GM12878 (cell line): Measurements from ENCODE around the gene OR6B3. TPM values are rescaled to one million over a fixed set of nuclear protein-coding genes. Genes with fewer than 3 reads are reported as not detected.

Experiments used
- ATAC-seq: fragments of 200-7000 bp; cut with Tn5 transposase; 3 replicates; pipeline ENCODE4 v1.9.1; 2020; ENCODE audit warnings: mild to moderate bottlenecking, moderate library complexity
- BruUV-seq: library from RNA; stranded (reverse); fragments of 400-500 nt; replicated peaks from 2 replicates; lab custom pipeline; 2021; lab: Mats Ljungman, UMichigan
- CTCF ChIA-PET: fragments of 300-600 bp; sonication (Branson Sonifier 250); formaldehyde crosslinking; extraction: SDS; loops from one replicate; lab custom pipeline; 2021; ENCODE audit warnings: inconsistent platforms; lab: Yijun Ruan, JAX
- POLR2A ChIA-PET: fragments of 350-600 bp; formaldehyde crosslinking; extraction: SDS; loops from one replicate; lab custom pipeline; 2021; ENCODE audit warnings: inconsistent platforms; lab: Charles Lee
- RAD21 ChIA-PET: fragments of 300-600 bp; sonication (Branson Sonifier 250); formaldehyde crosslinking; loops from one replicate; lab custom pipeline; 2023; ENCODE audit warnings: antibody characterized with exemption; ENCODE audit not compliant: unreplicated experiment; lab: Charles Lee
- SMC1A ChIA-PET: fragments of 300-600 bp; sonication (Branson Sonifier 250); formaldehyde crosslinking; loops from one replicate; lab custom pipeline; 2023; ENCODE audit not compliant: unreplicated experiment, uncharacterized antibody; lab: Charles Lee
- DNase-seq: peaks from one replicate; pipeline ENCODE4 v3.0.0-alpha.2; 2011; ENCODE audit warnings: low read depth, low spot score
- FAIRE-seq: peaks from 3 replicates; lab custom pipeline; 2011; peaks lifted over from hg19 to GRCh38; lab: Jason Lieb, UNC
- H2AFZ ChIP-seq: 2 replicates; pipeline ENCODE4 v1.6.0; 2011; ENCODE audit warnings: low read depth, low read length, control low read depth; ENCODE audit not compliant: control insufficient read depth
- H3K27ac ChIP-seq: 2 replicates; pipeline ENCODE4 v1.5.1; 2011; ENCODE audit warnings: control low read depth; ENCODE audit not compliant: control insufficient read depth, insufficient read depth
- H3K27me3 ChIP-seq, 2 experiments: replicated peaks in 1 of 2; 2 replicates each; pipeline versions ENCODE4 v1.6.0 to v1.6.1; 2011; ENCODE audit warnings: low read length in 1 of 2; ENCODE audit not compliant: control insufficient read depth in 2 of 2, insufficient read depth in 2 of 2
- H3K36me3 ChIP-seq, 2 experiments: 2 replicates each; pipeline ENCODE4 v1.5.1; 2011; ENCODE audit warnings: low read length in 1 of 2; ENCODE audit not compliant: control insufficient read depth in 2 of 2, insufficient read depth in 2 of 2
- H3K4me1 ChIP-seq: 2 replicates; pipeline ENCODE4 v1.6.1; 2011; ENCODE audit warnings: mild to moderate bottlenecking, low read length, moderate library complexity, mixed read lengths; ENCODE audit not compliant: control insufficient read depth, insufficient read depth
- H3K4me2 ChIP-seq: 2 replicates; pipeline ENCODE4 v1.6.0; 2011; ENCODE audit warnings: control low read depth; ENCODE audit not compliant: control insufficient read depth, insufficient read depth
- H3K4me3 ChIP-seq: fragments of 200-600 bp; sonication (generic); 2 replicates; pipeline ENCODE4 v1.5.1; 2016
- H3K79me2 ChIP-seq: 2 replicates; pipeline ENCODE4 v1.6.0; 2011; ENCODE audit warnings: low read length; ENCODE audit not compliant: control insufficient read depth, insufficient read depth
- H3K9ac ChIP-seq: 2 replicates; pipeline ENCODE4 v1.8.0; 2011; ENCODE audit warnings: low read length, control low read depth, mixed read lengths; ENCODE audit not compliant: control insufficient read depth, insufficient read depth
- H3K9me3 ChIP-seq: replicated peaks from 3 replicates; pipeline ENCODE4 v1.5.1; 2011; ENCODE audit warnings: mild to moderate bottlenecking, low read length; ENCODE audit not compliant: control insufficient read depth, insufficient read depth
- H4K20me1 ChIP-seq: 2 replicates; pipeline ENCODE4 v1.6.0; 2011; ENCODE audit not compliant: control insufficient read depth, insufficient read depth
- CREM ChIP-seq: IDR thresholded peaks from 2 replicates; pipeline ENCODE4 v1.6.1; 2014; ENCODE audit warnings: antibody characterized with exemption, low read depth
- FOXM1 ChIP-seq: IDR thresholded peaks from 2 replicates; pipeline ENCODE4 v1.6.1; 2012; ENCODE audit warnings: low read depth, mild to moderate bottlenecking, inconsistent platforms, low read length, moderate library complexity
- GATAD2B ChIP-seq: fragments of 450-650 bp; conservative IDR thresholded peaks from 2 replicates; pipeline ENCODE4 v1.6.1; 2017; ENCODE audit warnings: low read depth, mild to moderate bottlenecking, moderate library complexity
- NFYB ChIP-seq: IDR thresholded peaks from 2 replicates; pipeline ENCODE4 v1.6.1; 2011; ENCODE audit warnings: low read depth, mild to moderate bottlenecking, low read length, improper control_type of control experiment, moderate library complexity; ENCODE audit not compliant: insufficient read depth
- POLR2A ChIP-seq: IDR thresholded peaks from 2 replicates; pipeline ENCODE4 v1.6.1; 2011; ENCODE audit warnings: low read depth, mild to moderate bottlenecking, low read length
- WGBS: methylation state at CpG from one replicate; pipeline ENCODE4 v1.1.6; 2016; ENCODE audit warnings: low lambda C conversion rate; ENCODE audit not compliant: insufficient replicate concordance, insufficient coverage; ENCODE audit errors: missing lambda C conversion rate; 5-methylcytosine and 5-hydroxymethylcytosine counted together
- in situ Hi-C: fragments of 300-500 bp; cut with MboI; formaldehyde crosslinking; loops from 9 replicates; pipeline ENCODE4 v1.14.3; 2018; ENCODE audit warnings: mixed read lengths
- intact Hi-C: fragments of 100-400 bp; cut with micrococcal nuclease; formaldehyde crosslinking; loops from one replicate; pipeline ENCODE4 v1.14.2; 2022; ENCODE audit not compliant: unreplicated experiment
- polyA plus RNA-seq, 11 experiments: library from polyadenylated mRNA; depleted of rRNA in 4 of 11; unstranded in 6 of 11; stranded (reverse) in 5 of 11; fragments of >200 nt; fragmentation: Nextera tagmentation in 4 of 11; fragmentation: Illumina TruSeq in 1 of 11; extraction: Ambion mirVana in 4 of 11; extraction: Trizol in 1 of 11; gene quantifications; 1 replicate in 1 of 11; 2 replicates in 10 of 11; pipeline versions ENCODE4 v1.2.1 to v1.2.3, GENCODE V29; 2011 to 2016; ENCODE audit warnings: inconsistent platforms in 2 of 11, missing spikeins in 2 of 11, low read depth in 1 of 11
- total RNA-seq, 4 experiments: library from RNA; depleted of rRNA in 3 of 4; stranded (reverse); fragments of >200 nt in 3 of 4; fragmentation: Illumina TruSeq in 1 of 4; extraction: Trizol in 1 of 4; gene quantifications; 2 replicates each; pipeline versions ENCODE4 v1.2.1 to v1.2.3, GENCODE V29; 2013 to 2021
- TF ChIP-seq, protein P1 (sequence below): fragments of 450-650 bp; IDR thresholded peaks from 2 replicates; pipeline ENCODE4 v1.6.1; 2016; ENCODE audit warnings: mild to moderate bottlenecking

The OR6B3 gene
- total and polyA plus RNA-seq, 10 of the 15 experiments (the other 5 are each of a cell fraction or from before 2014, with no cell fraction given) = not detected

DNA sequence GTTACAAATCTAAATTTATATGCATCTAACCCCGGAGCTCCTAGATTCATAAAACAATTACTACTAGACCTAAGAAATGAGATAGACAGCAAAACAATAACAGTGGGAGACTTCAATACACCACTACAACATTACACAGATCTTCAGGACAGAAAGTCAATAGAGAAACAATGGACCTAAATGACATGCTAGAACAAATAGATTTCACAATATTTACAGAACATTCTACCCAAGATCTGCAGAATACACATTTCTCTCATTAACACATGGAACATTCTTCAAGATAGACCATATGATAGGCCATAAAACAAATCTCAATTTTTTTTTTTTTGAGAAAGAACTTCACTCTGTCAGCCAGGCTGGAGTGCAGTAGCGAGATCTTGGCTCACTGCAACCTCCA is 45.0 kb upstream of the OR6B3 start:
- ChIA-PET CTCF (no interaction called here), POLR2A (no interaction called here), SMC1A (interaction anchor here (1.3 kb wide), 1 partner anchor 37 kb away, joined by 3 read pairs; no protein-coding TSS in a partner anchor), RAD21 (no interaction called here)
- Histone ChIP-seq H3K4me2 (no peak overlapping the region), H3K27ac (no peak overlapping the region), H3K27me3 (peaks cover 9 to 18% of the 10 kb centered on the region in 2 experiments), H3K9ac (no peak overlapping the region), H3K79me2 (no peaks in the 10 kb centered on the region), H3K9me3 (no peaks in the 10 kb centered on the region; the same call in 2 of the 3 replicates), H3K36me3 (no peaks in the 10 kb centered on the region), H3K4me3 (no peak overlapping the region), H2AFZ (no peak overlapping the region), H4K20me1 (no peaks in the 10 kb centered on the region), H3K4me1 (no peaks in the 10 kb centered on the region)
- DNase-seq = no peak
- no TSS peak for BruUV-seq
- in situ Hi-C loops (no loop called here), intact Hi-C loops (no loop called here)
- no peak for FAIRE-seq
- no peak for ATAC-seq
- 0% methylated on average over 2 of the region's 2 CpGs for WGBS
- TF ChIP-seq POLR2A = no peak
- no peak for TF ChIP-seq NFYB
- TF ChIP-seq, protein P1, sequence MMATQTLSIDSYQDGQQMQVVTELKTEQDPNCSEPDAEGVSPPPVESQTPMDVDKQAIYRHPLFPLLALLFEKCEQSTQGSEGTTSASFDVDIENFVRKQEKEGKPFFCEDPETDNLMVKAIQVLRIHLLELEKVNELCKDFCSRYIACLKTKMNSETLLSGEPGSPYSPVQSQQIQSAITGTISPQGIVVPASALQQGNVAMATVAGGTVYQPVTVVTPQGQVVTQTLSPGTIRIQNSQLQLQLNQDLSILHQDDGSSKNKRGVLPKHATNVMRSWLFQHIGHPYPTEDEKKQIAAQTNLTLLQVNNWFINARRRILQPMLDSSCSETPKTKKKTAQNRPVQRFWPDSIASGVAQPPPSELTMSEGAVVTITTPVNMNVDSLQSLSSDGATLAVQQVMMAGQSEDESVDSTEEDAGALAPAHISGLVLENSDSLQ = no peak
- no peak for TF ChIP-seq CREM
- no peak for TF ChIP-seq GATAD2B
- TF ChIP-seq FOXM1 = no peak
